22Rv1 (cell line): Measurements from ENCODE around the gene MYL5.
"Not testable (repeated sequence)": the region's sequence is repeated elsewhere in the genome, so short reads cannot be mapped to it uniquely, and the experiment has no call there.

Experiments used
- H3K27ac ChIP-seq: fragments of 450-650 bp; 2 replicates; pipeline ENCODE4 v1.5.1; 2017
- ZFX ChIP-seq: fragments of 450-650 bp; IDR thresholded peaks from 2 replicates; pipeline ENCODE4 v1.6.1; 2017; ENCODE audit warnings: antibody characterized with exemption, borderline replicate concordance
- TF ChIP-seq, protein P1 (sequence below): fragments of 450-650 bp; IDR thresholded peaks from 2 replicates; pipeline ENCODE4 v1.5.1; 2017; ENCODE audit warnings: mild to moderate bottlenecking

MYL5 gene

GRCh38 chr4:665751-666435 lies 8.4 kb upstream of the MYL5 start:
- TF ChIP-seq, protein P1, sequence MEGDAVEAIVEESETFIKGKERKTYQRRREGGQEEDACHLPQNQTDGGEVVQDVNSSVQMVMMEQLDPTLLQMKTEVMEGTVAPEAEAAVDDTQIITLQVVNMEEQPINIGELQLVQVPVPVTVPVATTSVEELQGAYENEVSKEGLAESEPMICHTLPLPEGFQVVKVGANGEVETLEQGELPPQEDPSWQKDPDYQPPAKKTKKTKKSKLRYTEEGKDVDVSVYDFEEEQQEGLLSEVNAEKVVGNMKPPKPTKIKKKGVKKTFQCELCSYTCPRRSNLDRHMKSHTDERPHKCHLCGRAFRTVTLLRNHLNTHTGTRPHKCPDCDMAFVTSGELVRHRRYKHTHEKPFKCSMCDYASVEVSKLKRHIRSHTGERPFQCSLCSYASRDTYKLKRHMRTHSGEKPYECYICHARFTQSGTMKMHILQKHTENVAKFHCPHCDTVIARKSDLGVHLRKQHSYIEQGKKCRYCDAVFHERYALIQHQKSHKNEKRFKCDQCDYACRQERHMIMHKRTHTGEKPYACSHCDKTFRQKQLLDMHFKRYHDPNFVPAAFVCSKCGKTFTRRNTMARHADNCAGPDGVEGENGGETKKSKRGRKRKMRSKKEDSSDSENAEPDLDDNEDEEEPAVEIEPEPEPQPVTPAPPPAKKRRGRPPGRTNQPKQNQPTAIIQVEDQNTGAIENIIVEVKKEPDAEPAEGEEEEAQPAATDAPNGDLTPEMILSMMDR: no peak
- no peak for TF ChIP-seq ZFX
- no peak overlapping the region for H3K27ac ChIP-seq

GRCh38 chr4:666436-666810 lies 7.9 kb upstream of the MYL5 start:
- H3K27ac ChIP-seq: no peak overlapping the region
- TF ChIP-seq, protein P1: no peak
- no peak for TF ChIP-seq ZFX

DNA sequence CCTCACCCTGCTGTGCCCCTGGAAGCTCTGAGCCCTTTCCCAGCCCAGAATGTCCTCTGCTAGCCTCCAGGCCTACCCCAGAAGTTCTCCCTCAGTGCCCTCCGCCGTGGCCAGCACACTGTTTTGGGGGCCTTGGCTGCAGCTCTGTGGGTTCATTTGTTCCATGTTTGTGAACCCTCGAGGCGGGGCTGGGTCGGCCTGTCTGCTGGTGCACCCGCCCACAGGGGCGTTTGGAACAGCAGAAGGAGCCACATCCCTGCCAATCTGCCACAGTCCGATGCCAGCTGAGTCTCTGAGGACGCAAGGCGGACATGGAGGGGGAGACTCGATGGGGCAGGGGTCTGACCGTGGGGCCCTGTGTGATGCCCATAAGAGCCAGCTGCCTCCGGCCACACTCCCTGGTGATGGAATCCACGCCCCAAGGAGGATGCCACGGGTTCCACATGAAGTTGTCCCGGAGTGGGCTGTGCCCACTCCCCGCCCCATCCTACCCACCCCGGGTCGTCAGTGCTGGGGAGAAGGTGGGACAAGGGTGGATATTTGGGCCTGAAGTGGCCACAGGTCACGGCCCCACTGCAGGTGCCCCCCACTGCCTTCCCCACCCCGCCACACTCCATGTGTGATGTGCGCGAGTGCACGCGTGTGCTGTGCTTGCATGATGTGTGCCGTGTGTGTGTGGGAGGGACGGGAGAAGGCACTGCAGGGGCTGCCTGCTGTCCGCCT lies 7.4 kb upstream of the MYL5 start:
- no peak overlapping the region for H3K27ac ChIP-seq
- TF ChIP-seq, protein P1: no peak
- no peak for TF ChIP-seq ZFX

DNA sequence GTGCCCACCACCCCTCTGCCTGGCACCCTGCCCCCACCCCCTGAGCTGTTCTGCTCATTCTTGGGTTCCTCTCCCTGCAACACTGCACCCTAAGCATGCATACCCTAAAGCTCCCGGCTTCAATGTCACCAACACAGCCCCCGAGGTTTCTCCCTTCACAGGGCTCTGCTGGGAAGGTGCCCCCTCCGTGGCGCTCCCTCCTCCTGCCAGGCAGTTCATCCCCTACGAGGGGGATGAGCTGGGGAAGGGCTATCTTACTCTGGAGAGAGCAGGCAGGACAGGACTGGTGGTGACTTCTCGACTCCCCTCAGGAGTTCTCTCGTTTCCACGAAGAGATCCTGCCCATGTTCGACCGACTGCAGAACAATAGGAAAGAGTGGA lies 6.8 kb upstream of the MYL5 start:
- no peak overlapping the region for H3K27ac ChIP-seq
- no peak for TF ChIP-seq ZFX
- TF ChIP-seq, protein P1: no peak

- not testable (repeated sequence) for H3K27ac ChIP-seq
These were observed 6.1 kb upstream of the MYL5 start for GRCh38 chr4:668219-668618.

- not testable (repeated sequence) for H3K27ac ChIP-seq
These were observed 4.4 kb upstream of the MYL5 start for GRCh38 chr4:669806-670559.

- no peak for TF ChIP-seq ZFX
- TF ChIP-seq, protein P1: no peak
- no peak overlapping the region for H3K27ac ChIP-seq
These were observed 2.6 kb upstream of the MYL5 start for GRCh38 chr4:671769-672168.
